ENCODE data around the gene ADAMTS2.

The ADAMTS2 gene

DNA sequence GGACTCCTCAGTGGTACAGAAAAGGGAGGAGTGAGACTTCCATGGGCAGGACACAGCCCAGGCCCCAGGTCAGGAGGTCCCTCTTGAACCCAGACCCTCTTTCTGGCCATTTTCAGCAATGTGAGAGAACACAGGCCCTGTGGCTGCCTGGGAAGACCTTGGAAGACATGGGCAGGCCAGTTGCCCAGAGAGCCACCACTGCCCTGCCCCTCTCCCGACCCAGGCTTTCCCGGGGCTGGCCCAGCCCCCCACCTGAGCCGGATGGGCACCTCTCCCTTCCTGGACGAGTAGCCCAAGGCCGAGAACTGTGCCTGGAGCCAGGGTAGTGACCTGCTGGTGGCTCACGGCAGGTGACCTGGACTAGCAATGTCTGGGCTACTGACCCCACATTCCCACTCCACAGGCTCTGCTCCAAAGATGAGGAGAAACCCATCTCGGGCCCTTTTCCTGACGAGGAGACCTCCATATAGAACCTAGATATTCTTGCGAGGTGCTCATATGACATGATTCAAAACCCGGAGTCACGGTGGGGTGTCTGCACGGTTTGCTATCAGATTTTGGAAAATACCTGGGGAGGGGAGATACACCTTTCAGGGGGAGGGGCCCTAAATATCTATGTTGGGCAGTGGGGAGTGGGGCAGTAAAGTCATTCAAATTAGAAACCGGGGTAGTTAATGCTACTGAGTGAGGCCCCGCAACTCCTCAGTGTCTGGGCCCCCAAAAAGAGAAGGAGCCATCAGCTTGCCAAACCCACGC is 225.7 kb downstream of the ADAMTS2 start:
- POLR2A ChIA-PET, result no interaction called here
- CTCF ChIA-PET, result interaction anchor here (0.9 kb wide), 1 partner anchor 33 kb away, joined by 3 read pairs; no protein-coding TSS in a partner anchor
- no peak for DNase-seq (ENCODE audit: extremely low spot score)
- TF ChIP-seq, protein P1, sequence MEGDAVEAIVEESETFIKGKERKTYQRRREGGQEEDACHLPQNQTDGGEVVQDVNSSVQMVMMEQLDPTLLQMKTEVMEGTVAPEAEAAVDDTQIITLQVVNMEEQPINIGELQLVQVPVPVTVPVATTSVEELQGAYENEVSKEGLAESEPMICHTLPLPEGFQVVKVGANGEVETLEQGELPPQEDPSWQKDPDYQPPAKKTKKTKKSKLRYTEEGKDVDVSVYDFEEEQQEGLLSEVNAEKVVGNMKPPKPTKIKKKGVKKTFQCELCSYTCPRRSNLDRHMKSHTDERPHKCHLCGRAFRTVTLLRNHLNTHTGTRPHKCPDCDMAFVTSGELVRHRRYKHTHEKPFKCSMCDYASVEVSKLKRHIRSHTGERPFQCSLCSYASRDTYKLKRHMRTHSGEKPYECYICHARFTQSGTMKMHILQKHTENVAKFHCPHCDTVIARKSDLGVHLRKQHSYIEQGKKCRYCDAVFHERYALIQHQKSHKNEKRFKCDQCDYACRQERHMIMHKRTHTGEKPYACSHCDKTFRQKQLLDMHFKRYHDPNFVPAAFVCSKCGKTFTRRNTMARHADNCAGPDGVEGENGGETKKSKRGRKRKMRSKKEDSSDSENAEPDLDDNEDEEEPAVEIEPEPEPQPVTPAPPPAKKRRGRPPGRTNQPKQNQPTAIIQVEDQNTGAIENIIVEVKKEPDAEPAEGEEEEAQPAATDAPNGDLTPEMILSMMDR (IDR thresholded peaks at IDR 0.05; ENCODE audit: control extremely low read depth, extremely low read depth, low read depth, missing control alignments), result no peak

DNA sequence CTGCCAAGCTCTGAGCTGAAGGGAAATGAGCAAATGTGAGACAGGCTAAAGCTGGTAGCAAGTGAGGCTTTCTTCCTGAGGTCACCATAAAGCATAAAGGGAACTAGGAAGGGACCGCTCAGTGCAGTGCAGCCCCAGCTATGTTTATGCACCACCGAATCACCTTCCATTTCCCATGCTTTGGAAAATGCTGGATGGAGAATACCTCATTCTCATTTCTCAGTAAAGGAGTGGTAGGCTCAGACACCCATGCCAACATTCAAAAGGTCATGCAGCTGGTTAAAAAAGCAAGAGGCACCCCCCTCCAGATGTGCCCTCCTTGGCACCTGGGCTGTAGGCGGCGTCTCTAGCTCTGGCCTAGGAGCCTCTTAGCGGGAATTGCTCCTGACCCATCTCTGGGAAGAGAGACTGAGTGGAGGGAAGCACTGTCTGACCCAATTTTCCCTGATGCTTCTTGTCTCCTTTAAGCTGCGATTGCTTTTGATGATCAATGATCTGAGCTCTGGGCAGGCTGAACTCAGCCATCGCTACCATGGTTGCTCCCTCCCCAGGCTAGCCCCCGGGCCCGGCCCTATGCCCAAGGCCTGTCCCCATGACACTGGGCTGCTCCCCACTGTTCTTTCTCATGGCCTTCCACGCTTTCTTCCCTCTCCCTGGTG is 226.4 kb downstream of the ADAMTS2 start:
- no peak for DNase-seq (ENCODE audit: extremely low spot score)
- CTCF ChIA-PET, result interaction anchor here (0.9 kb wide), 1 partner anchor 32 kb away, joined by 3 read pairs; no protein-coding TSS in a partner anchor
- POLR2A ChIA-PET, result no interaction called here
- TF ChIP-seq, protein P1 (IDR thresholded peaks at IDR 0.05; ENCODE audit: control extremely low read depth, extremely low read depth, low read depth, missing control alignments), result no peak

DNA sequence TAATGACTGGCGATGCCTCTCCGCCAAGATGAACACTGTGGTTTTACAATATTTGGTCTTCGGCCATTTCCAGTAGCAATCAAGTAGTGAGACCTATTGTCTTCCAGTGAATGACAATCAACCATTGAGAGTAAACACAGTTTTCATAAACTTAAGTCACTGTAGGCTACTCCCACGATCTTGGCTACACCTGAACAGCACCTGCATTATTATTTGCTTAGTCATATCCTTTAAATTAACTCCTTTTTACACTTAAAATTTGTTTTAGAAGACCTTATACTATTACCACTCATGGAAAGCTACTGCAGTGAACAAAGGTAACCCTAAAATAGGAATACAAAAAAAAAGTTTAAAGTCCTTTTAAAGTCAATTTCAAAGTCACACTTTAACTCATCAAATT is 226.9 kb downstream of the ADAMTS2 start:
- TF ChIP-seq, protein P1 (IDR thresholded peaks at IDR 0.05; ENCODE audit: control extremely low read depth, extremely low read depth, low read depth, missing control alignments), result no peak
- ChIA-PET CTCF (interaction anchor here (0.9 kb wide), 1 partner anchor 32 kb away, joined by 3 read pairs; no protein-coding TSS in a partner anchor), POLR2A (no interaction called here)
- DNase-seq (ENCODE audit: extremely low spot score), result no peak

DNA sequence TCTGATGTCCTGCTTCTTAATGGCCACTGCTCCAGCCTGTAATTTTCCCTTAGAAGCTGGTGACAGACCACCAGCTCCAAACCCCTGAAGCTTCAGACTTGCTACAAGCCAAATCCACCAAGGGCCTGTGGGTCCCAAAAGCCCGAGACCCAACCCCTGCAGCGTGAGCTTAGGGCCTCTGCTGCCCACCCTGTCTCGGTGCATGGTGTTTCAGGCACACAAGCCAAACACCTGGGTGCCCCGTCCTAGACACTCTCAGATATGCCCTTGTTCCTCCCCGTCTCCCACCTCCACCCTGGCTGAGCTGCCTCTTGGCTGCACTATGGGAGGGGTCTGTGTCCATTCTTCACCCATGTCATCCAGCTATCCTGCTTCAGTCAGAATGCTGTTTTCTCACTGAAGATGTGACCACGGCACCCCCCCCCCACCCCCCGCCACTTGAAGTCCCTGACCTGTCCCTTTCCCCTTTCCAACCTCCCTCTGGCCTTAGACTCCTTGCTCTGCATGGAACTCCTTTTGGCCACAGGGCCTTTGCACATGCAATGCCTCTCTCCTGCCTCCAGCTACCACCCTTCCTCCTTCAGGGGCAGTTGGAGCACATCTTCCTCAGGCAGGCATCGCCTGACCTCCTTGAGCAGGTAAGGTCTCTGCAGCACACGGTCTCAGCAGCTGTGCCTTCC is 229.3 kb downstream of the ADAMTS2 start:
- ChIA-PET POLR2A (no interaction called here), CTCF (no interaction called here)
- DNase-seq (ENCODE audit: extremely low spot score), result no peak
- TF ChIP-seq, protein P1 (IDR thresholded peaks at IDR 0.05; ENCODE audit: control extremely low read depth, extremely low read depth, low read depth, missing control alignments), result no peak

DNA sequence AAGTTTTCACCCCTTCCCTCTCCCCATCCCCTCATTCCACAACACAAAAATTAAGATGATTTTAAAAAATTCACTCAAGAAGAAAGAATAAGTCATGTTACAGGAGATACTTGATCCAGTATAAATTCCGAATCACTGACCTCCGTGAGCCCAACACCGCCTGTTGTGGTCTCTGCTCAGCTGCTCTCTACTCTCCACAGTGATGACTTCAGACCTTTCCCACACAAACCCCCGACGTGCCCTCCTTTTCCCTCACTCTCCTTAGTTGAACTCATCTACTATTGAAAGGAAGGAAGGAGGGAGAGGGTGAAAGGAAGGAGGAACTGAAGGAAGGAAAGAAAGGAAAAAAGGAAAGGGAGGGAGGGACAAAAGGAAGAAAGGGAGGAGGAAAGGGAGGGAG is 230.0 kb downstream of the ADAMTS2 start:
- TF ChIP-seq, protein P1 (IDR thresholded peaks at IDR 0.05; ENCODE audit: control extremely low read depth, extremely low read depth, low read depth, missing control alignments), result no peak
- no peak for DNase-seq (ENCODE audit: extremely low spot score)
- ChIA-PET POLR2A (no interaction called here), CTCF (no interaction called here)

DNA sequence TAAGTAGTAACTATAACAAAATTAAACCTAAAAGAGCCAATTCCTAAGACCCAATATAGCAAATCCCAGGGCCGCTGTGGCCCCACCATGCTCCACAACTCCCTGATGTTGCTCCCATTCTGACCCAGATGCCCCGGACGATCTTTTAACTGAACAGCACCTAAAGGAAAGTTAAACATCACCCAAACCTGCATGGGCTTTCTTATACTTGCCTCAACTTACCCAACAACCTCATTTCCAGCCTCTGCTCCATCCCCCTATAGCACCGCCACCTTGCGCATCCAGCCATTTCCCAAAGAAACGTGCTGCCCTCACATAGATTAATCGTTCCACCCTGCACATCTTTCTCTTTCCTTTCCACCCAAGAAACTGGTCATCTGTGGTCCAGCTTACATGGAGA is 230.5 kb downstream of the ADAMTS2 start:
- CTCF ChIA-PET, result no interaction called here
- TF ChIP-seq, protein P1 (IDR thresholded peaks at IDR 0.05; ENCODE audit: control extremely low read depth, extremely low read depth, low read depth, missing control alignments), result no peak
- POLR2A ChIA-PET, result no interaction called here
- DNase-seq (ENCODE audit: extremely low spot score), result no peak
